ENCODE data around the gene RSBN1L. TPM values are rescaled to one million over a fixed set of nuclear protein-coding genes. Genes with fewer than 3 reads are reported as not detected.
A peak's percentile ranks its signal among the peaks of the same experiment; 100 is the strongest.
"Not testable (repeated sequence)": the region's sequence is repeated elsewhere in the genome, so short reads cannot be mapped to it uniquely, and the experiment has no call there.

Gene RSBN1L
- total RNA-seq, 1 donor from 2014 or later, result 28.8 TPM

DNA sequence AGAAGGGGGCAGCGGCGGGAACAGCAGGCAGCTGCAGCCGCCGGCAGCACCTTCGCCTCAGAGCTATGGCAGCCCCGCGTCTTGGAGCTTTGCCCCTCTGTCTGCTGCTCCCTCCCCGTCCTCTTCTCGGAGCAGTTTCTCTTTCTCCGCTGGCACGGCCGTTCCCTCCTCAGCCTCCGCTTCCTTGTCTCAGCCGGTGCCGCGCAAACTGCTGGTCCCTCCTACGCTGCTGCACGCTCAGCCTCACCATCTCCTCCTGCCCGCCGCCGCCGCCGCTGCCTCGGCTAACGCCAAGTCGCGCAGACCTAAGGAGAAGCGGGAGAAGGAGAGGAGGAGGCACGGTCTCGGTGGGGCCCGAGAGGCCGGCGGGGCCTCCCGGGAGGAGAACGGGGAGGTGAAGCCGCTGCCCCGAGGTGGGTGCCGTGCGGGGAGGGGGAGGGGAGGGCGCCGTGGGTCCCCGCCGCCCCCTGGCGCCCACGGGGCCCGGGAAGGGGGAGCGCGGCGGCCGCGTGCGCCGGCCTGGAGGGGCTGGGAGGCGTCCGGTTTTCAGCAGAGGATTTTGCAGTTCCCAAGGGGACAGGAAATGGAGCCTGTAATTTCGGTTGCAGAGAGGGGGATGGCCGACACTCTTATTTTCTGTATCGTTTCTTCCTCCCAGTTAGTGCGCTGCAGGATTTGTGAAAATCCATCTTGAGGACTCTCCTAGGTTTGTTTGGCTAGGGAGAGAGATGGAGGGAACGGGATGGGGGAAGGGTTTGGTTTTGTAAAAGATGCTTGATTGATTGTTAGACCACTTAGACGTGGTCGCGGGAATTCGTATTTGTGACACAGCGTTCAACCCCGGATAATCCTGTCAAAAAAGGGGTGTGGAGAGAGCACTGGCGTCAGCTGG is 630 bp downstream of the RSBN1L start:
- Mint-ChIP-seq H3K4me1 (ENCODE audit: low read depth) (peaks cover 37% of the 10 kb centered on the region), H3K27me3 (ENCODE audit: low read depth) (no peaks in the 10 kb centered on the region), H3K4me3 (ENCODE audit: low read depth) (peak overlapping the region; percentile 92), H3K27ac (peak overlapping the region; percentile 95), H3K36me3 (ENCODE audit: low read depth) (peaks cover 38% of the 10 kb centered on the region), H3K9me3 (no peaks in the 10 kb centered on the region)
- peak; percentile 51 for DNase-seq (ENCODE audit: low spot score)
- intact Hi-C loops (cut with micrococcal nuclease), result loop anchor here (1.0 to 2.0 kb wide), 4 partner anchors 62 to 322 kb away; partner anchors contain the start of genes PHTF2 and TMEM60

DNA sequence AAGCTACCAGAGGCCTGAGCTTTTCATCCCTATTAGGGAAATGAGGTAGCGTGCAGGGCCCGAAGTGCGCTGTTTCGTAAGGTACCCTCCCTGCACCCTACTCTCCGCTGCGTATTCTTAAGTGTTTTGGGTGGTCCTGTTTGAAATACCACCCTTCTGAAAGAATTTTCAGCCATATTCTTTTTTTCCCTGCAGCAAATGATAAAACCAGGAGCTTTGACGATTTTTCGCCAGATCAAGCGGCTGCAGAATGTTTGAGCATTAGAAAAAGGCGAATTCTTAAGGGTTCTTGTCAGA is 1.2 kb downstream of the RSBN1L start:
- Mint-ChIP-seq H3K27ac (peak overlapping the region; percentile 83), H3K36me3 (ENCODE audit: low read depth) (peaks cover 39% of the 10 kb centered on the region), H3K27me3 (ENCODE audit: low read depth) (no peaks in the 10 kb centered on the region), H3K9me3 (no peaks in the 10 kb centered on the region), H3K4me1 (ENCODE audit: low read depth) (peaks cover 39% of the 10 kb centered on the region), H3K4me3 (ENCODE audit: low read depth) (peak overlapping the region; percentile 92)
- intact Hi-C loops (cut with micrococcal nuclease), result loop anchor here (2.0 kb wide), 2 partner anchors 61 to 321 kb away; no protein-coding TSS in a partner anchor
- DNase-seq (ENCODE audit: low spot score), result no peak

DNA sequence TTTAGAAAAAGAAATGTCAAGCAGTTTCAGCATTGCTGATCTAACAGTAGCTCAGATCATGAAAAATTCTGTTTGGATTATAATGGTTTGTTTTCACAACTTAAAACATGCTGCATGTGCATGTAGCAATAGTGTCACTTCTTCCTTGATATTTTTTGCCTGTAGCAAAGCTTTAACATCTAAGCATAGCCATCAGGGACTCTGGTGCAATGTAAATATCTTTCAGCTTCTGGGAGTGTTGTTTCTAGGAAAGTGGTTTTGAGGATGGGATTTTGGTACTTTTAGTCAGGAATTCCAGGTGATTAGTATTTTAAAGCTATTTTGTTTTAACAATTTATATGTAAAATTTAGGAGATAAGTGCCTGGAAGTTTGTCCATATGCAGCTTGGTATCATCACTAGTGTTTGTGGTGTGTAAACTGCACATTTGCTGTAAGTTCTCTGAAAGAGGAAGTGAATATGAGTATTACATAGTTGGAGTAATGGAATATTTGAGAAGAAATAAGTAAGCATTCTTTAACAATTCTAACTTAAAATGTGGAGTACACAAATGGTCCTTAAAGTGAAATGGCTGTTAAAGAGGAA is 1.9 kb downstream of the RSBN1L start:
- peaks cover 42% of the 10 kb centered on the region for H3K36me3 Mint-ChIP-seq (ENCODE audit: low read depth)
- no peaks in the 10 kb centered on the region for H3K27me3 Mint-ChIP-seq (ENCODE audit: low read depth)
- intact Hi-C loops (cut with micrococcal nuclease), result no loop called here
- no peak for DNase-seq (ENCODE audit: low spot score)
- peaks cover 42% of the 10 kb centered on the region for H3K4me1 Mint-ChIP-seq (ENCODE audit: low read depth)
- H3K27ac Mint-ChIP-seq, result no peak overlapping the region
- no peaks in the 10 kb centered on the region for H3K9me3 Mint-ChIP-seq
- peak overlapping the region; percentile 92 for H3K4me3 Mint-ChIP-seq (ENCODE audit: low read depth)

DNA sequence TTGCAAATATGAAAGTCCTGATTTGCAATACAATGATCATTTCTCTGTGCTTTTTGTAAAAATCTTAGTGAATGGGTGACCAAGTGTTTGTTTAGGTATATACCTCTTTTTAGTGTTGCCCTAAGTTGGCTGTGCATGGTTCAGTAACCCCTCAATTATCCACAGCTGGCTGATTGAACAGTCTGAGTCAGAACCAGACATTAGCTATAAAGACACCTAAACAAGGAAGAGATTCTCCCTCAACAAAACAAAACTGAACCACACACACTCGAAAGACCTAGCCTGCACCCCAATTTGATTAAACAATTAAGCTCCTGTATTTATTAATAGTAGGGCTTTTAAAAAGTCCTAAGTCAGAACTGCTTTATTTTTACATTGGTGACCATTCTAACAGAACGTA is 2.8 kb downstream of the RSBN1L start:
- H3K27ac Mint-ChIP-seq, result no peak overlapping the region
- H3K4me1 Mint-ChIP-seq (ENCODE audit: low read depth), result peaks cover 40% of the 10 kb centered on the region

DNA sequence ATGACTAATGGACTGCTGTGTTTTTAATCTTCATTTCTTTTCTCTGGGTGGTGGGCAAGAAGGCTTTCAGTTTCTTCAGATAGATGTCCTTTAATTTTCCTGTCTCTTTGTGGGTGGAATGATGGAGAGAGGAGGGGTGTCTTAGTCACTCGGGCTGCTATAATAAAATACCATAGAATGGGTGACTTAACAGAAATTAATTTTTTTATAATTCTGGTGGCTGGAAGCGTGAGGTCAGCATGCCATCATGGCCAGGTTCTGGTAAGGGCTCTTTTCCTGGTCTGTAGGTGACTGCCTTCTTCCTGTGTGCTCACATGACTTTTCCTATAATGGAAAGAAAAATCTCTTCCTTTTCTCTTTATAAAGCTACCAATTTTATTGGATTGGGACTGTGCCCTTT is 6.3 kb downstream of the RSBN1L start:
- H3K27ac Mint-ChIP-seq, result peak overlapping the region; percentile 24
- peaks cover 36% of the 10 kb centered on the region for H3K4me1 Mint-ChIP-seq (ENCODE audit: low read depth)

More for the DNA sequence above, 2.8 kb downstream of the RSBN1L start:
- Mint-ChIP-seq H3K27me3 (ENCODE audit: low read depth) (no peaks in the 10 kb centered on the region), H3K36me3 (ENCODE audit: low read depth) (peaks cover 43% of the 10 kb centered on the region), H3K4me3 (ENCODE audit: low read depth) (peak overlapping the region; percentile 92), H3K9me3 (no peaks in the 10 kb centered on the region)
- intact Hi-C loops (cut with micrococcal nuclease), result no loop called here
- DNase-seq (ENCODE audit: low spot score), result no peak

DNA sequence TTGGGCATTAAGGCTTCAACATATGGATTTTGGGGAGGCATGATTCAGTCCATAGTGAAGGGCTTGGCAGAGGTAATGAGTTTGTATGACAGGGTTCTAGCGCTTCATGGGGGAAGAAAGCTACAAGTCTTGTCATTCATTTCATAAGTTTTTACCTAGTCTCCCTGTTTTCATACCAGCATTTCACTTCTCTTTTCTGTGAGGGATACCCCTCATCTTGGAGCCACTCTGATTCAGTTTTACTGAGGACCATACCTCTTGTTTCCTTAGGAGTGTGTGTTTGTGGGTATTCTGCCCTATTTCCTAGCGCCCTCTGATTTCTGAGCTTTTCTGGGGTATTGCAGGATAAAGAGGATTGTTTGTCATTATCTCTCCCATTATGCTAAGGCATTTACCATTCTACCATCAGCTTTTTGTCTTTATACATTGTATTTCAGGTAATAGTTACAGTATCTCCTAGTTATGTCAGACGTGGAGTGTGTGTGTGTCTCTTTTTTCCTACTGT is 6.8 kb downstream of the RSBN1L start:
- H3K9me3 Mint-ChIP-seq, result no peaks in the 10 kb centered on the region
- no peak for DNase-seq (ENCODE audit: low spot score)
- intact Hi-C loops (cut with micrococcal nuclease), result no loop called here
- no peaks in the 10 kb centered on the region for H3K27me3 Mint-ChIP-seq (ENCODE audit: low read depth)
- peaks cover 37% of the 10 kb centered on the region for H3K36me3 Mint-ChIP-seq (ENCODE audit: low read depth)
- no peak overlapping the region for H3K27ac Mint-ChIP-seq
- H3K4me3 Mint-ChIP-seq (ENCODE audit: low read depth), result no peak overlapping the region
- H3K4me1 Mint-ChIP-seq (ENCODE audit: low read depth), result peaks cover 35% of the 10 kb centered on the region

More for the DNA sequence above, 6.3 kb downstream of the RSBN1L start:
- DNase-seq (ENCODE audit: low spot score), result no peak
- peaks cover 34% of the 10 kb centered on the region for H3K36me3 Mint-ChIP-seq (ENCODE audit: low read depth)
- H3K4me3 Mint-ChIP-seq (ENCODE audit: low read depth), result no peak overlapping the region
- H3K27me3 Mint-ChIP-seq (ENCODE audit: low read depth), result no peaks in the 10 kb centered on the region
- intact Hi-C loops (cut with micrococcal nuclease), result no loop called here
- H3K9me3 Mint-ChIP-seq, result no peaks in the 10 kb centered on the region

DNA sequence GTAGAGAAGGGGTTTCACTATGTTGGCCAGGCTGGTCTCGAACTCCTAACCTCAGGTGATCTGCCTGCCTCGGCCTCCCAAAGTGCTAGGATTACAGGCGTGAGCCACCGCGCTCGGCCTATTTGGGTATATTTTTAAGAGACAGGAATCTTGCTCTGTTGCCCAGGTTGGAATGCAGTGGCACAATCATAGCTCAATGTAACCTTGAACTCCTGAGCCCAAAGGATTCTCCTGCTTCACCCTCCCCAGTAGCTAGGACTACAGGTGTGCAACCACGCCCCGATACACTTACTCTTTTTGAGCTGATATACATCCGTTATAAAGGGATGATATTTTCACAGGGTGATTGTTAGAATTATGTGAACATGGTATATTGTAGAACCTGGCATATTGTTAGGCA is 7.4 kb downstream of the RSBN1L start:
- intact Hi-C loops (cut with micrococcal nuclease); H3K27me3 Mint-ChIP-seq (ENCODE audit: low read depth); H3K9me3 Mint-ChIP-seq; H3K27ac Mint-ChIP-seq; H3K4me3 Mint-ChIP-seq (ENCODE audit: low read depth); DNase-seq (ENCODE audit: low spot score): not testable (repeated sequence)
- H3K36me3 Mint-ChIP-seq (ENCODE audit: low read depth), result peaks cover 41% of the 10 kb centered on the region
- peaks cover 34% of the 10 kb centered on the region for H3K4me1 Mint-ChIP-seq (ENCODE audit: low read depth)

DNA sequence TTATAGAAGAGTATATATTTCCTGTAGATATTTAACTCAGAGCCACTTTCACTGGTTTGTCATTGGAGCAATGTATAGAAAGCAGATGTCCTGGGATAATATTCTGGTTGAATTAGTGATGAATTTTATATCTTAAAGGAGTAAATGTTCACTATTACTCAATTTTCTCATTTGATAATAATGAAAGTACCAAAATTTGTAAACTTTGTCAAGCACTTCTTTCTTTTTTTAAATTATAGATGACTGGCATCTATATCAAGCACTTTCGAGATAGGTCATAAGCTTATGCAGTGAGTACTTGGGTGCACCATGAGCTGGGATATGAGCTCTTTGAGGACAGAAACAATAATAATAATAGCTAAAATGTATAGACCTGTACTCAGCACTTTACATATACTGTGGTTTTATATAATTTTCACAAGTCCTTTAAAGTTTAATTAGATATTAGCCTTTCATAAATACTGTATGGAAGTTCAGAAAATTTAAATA is 11.3 kb downstream of the RSBN1L start:
- Mint-ChIP-seq H3K4me1 (ENCODE audit: low read depth) (peaks cover 24% of the 10 kb centered on the region), H3K9me3 (no peaks in the 10 kb centered on the region), H3K36me3 (ENCODE audit: low read depth) (peaks cover 29% of the 10 kb centered on the region), H3K4me3 (ENCODE audit: low read depth) (no peak overlapping the region), H3K27me3 (ENCODE audit: low read depth) (no peaks in the 10 kb centered on the region), H3K27ac (no peak overlapping the region)
- intact Hi-C loops (cut with micrococcal nuclease), result no loop called here
- no peak for DNase-seq (ENCODE audit: low spot score)

DNA sequence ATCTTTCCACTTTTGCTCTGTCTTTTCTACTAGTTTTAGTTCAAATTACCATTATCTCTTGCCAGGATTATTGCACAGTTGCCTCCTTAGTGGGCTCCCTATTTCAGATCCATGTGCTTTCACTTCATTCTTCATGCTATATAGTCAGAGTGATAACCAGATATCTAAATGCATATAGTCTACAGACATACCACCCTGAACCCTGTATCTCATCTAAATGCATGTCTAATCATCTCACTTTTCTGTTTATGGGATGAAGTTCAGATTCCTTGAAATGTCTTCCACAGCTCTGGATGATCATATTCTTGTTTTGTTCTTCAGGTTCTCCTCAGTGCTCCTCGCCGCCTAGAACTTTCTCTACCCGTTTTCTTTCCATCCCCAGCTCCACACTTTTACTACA is 13.8 kb downstream of the RSBN1L start:
- H3K27ac Mint-ChIP-seq, result peak overlapping the region; percentile 4
- DNase-seq (ENCODE audit: low spot score), result no peak
- no peaks in the 10 kb centered on the region for H3K9me3 Mint-ChIP-seq
- no peaks in the 10 kb centered on the region for H3K27me3 Mint-ChIP-seq (ENCODE audit: low read depth)
- intact Hi-C loops (cut with micrococcal nuclease), result no loop called here
- peaks cover 32% of the 10 kb centered on the region for H3K36me3 Mint-ChIP-seq (ENCODE audit: low read depth)
- peaks cover 20% of the 10 kb centered on the region for H3K4me1 Mint-ChIP-seq (ENCODE audit: low read depth)
- H3K4me3 Mint-ChIP-seq (ENCODE audit: low read depth), result no peak overlapping the region

DNA sequence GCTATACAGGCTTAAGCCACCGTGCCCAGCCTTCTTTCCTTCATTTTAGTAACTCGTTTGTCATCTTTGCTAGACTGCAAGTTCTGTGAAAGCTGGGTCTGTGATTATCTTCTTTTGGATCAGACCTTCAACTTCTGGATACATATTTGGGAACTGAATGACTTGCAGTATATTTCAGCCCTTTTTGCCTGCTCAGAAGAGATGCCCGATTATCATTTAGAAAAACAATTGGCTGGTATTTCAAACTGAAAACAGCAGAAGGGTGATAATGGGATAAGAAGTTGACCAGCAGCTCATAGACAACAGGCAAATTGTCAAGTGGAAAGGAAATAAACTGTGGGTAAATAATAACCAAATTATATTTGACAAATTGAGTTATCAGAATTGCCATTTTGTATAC is 14.6 kb downstream of the RSBN1L start:
- DNase-seq (ENCODE audit: low spot score), result no peak
- intact Hi-C loops (cut with micrococcal nuclease), result no loop called here
- Mint-ChIP-seq H3K27me3 (ENCODE audit: low read depth) (no peaks in the 10 kb centered on the region), H3K27ac (no peak overlapping the region), H3K9me3 (no peaks in the 10 kb centered on the region), H3K36me3 (ENCODE audit: low read depth) (peaks cover 36% of the 10 kb centered on the region), H3K4me3 (ENCODE audit: low read depth) (no peak overlapping the region), H3K4me1 (ENCODE audit: low read depth) (peaks cover 24% of the 10 kb centered on the region)

DNA sequence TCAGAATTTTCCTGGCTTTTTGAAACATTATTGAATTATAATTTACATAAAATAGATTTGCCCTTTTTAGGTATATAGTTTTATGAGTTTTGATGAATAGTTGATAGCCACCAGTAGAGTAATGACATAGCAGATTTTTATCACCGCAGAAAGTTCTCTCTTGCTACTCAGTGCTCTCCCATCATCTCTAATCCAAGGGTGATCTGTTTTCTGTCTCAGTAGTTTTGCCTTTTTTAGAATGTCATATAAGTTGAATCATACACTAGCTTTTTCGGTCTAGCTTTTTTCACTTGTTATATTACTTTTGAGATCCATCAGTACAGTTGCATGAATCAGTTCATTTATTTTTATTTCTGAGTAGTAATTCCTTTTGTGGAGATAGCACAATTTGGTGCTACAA is 17.9 kb downstream of the RSBN1L start:
- Mint-ChIP-seq H3K9me3 (no peaks in the 10 kb centered on the region), H3K4me3 (ENCODE audit: low read depth) (no peak overlapping the region), H3K4me1 (ENCODE audit: low read depth) (peaks cover 25% of the 10 kb centered on the region), H3K36me3 (ENCODE audit: low read depth) (peaks cover 31% of the 10 kb centered on the region), H3K27ac (no peak overlapping the region), H3K27me3 (ENCODE audit: low read depth) (no peaks in the 10 kb centered on the region)
- no peak for DNase-seq (ENCODE audit: low spot score)
- intact Hi-C loops (cut with micrococcal nuclease), result no loop called here

DNA sequence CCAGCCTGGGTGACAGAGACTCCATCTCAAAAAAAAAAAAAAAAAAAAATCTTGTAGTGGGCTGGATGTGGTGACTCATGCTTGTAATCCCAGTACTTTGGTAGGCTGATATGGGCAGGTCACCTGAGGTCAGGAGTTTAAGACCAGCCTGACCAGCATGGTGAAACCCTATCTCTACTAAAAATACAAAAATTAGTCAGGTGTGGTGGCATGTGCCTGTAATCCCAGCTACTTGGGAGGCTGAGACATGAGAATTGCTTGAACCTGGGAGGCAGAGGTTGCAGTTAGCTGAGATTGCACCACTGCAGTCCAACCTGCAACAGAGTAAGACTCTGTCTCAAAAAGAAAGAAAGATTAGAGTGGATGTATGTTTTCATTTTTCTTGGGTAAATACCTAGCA is 18.7 kb downstream of the RSBN1L start:
- H3K27me3 Mint-ChIP-seq (ENCODE audit: low read depth); H3K9me3 Mint-ChIP-seq; DNase-seq (ENCODE audit: low spot score); H3K4me3 Mint-ChIP-seq (ENCODE audit: low read depth); intact Hi-C loops (cut with micrococcal nuclease); H3K27ac Mint-ChIP-seq: not testable (repeated sequence)
- peaks cover 30% of the 10 kb centered on the region for H3K36me3 Mint-ChIP-seq (ENCODE audit: low read depth)
- H3K4me1 Mint-ChIP-seq (ENCODE audit: low read depth), result peaks cover 23% of the 10 kb centered on the region

DNA sequence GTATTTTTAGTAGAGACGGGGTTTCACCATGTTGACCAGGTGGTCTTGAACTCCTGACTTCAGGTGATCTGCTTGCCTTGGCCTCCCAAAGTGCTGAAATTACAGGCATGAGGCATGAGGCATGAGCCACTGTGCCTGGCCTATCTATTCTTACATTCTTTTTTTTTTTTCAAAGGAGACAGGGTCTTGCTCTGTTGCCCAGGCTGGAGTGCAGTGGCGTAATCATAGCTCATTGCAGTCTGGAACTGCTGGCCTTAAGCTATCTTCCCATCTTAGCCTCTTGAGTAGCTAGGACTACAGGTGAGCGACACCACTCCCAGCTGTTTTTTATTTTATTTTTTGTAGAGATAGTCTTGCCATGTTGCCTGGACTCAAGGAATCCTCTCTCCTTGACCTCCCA is 20.5 kb downstream of the RSBN1L start:
- Mint-ChIP-seq H3K36me3 (ENCODE audit: low read depth) (peaks cover 20% of the 10 kb centered on the region), H3K4me1 (ENCODE audit: low read depth) (peaks cover 19% of the 10 kb centered on the region), H3K27ac (no peak overlapping the region), H3K9me3 (no peaks in the 10 kb centered on the region), H3K27me3 (ENCODE audit: low read depth) (no peaks in the 10 kb centered on the region), H3K4me3 (ENCODE audit: low read depth) (no peak overlapping the region)
- intact Hi-C loops (cut with micrococcal nuclease), result no loop called here
- DNase-seq (ENCODE audit: low spot score), result no peak

Data from activated T-helper 2 cell treated with anti-CD3 and anti-CD28 coated beads, Interferon-gamma antibody, Interleukin-2, Interleukin-4, amounts not matched to agents 10 μg/mL and 5 μg/mL and 100 μg/mL, durations not matched to agents 14 hours and 24 hours and 36 hours (primary cell).